Vagina (tissue), 2 donors: ENCODE results near the gene ASPM. TPM values are rescaled to one million over a fixed set of nuclear protein-coding genes. Genes with fewer than 3 reads are reported as not detected.

Experiments
- DNase-seq, 2 donors: peaks; one replicate each; pipeline ENCODE4 v3.0.0-alpha.2; 2017; ENCODE audit errors: extremely low spot score in 2 of 2
- H3K27ac ChIP-seq: fragments of 200-600 bp; sonication (generic); one replicate; pipeline ENCODE4 v1.5.1; 2019
- H3K27me3 ChIP-seq: fragments of 200-600 bp; sonication (generic); one replicate; pipeline ENCODE4 v1.5.1; 2019
- H3K36me3 ChIP-seq, 2 donors: fragments of 200-600 bp; sonication (generic); one replicate each; pipeline ENCODE4 v1.5.1; 2017 to 2019
- H3K4me1 ChIP-seq: fragments of 200-600 bp; sonication (generic); one replicate; pipeline ENCODE4 v1.5.1; 2019
- H3K4me3 ChIP-seq, 2 donors: fragments of 200-600 bp; sonication (generic); 1 replicate in 1 of 2; 2 replicates in 1 of 2; pipeline ENCODE4 v1.5.1; 2016 to 2019
- H3K9me3 ChIP-seq: fragments of 200-600 bp; sonication (generic); one replicate; pipeline ENCODE4 v1.5.1; 2019
- CTCF ChIP-seq, 3 experiments: fragments of 450-650 bp in 2 of 3; fragments of 200-600 bp in 1 of 3; sonication (generic) in 1 of 3; IDR thresholded peaks; one replicate each; pipeline ENCODE4 v1.5.1; 2017 to 2019; ENCODE audit warnings: antibody characterized with exemption in 3 of 3, mild to moderate bottlenecking in 2 of 3, moderate library complexity in 2 of 3
- POLR2A ChIP-seq, 2 donors: fragments of 450-650 bp; IDR thresholded peaks; one replicate each; pipeline ENCODE4 v1.6.1; 2017; ENCODE audit warnings: antibody characterized with exemption in 2 of 2, mild to moderate bottlenecking in 2 of 2, moderate library complexity in 2 of 2
- POLR2AphosphoS5 ChIP-seq, 2 donors: sonication (generic); formaldehyde crosslinking; IDR thresholded peaks; one replicate each; pipeline ENCODE4 v1.9.0; 2017; ENCODE audit warnings: antibody characterized with exemption in 2 of 2, mild to moderate bottlenecking in 2 of 2, low read depth in 1 of 2; ENCODE audit not compliant: insufficient read depth in 1 of 2
- intact Hi-C: fragments of 100-400 bp; cut with DNase I; formaldehyde crosslinking; loops from one replicate; pipeline ENCODE4 v1.15.1; 2023
- total RNA-seq: library from RNA; depleted of rRNA; stranded (reverse); fragments of >200 nt; gene quantifications from one replicate; pipeline ENCODE4 v1.2.3, GENCODE V29; 2016

The ASPM gene, protein sequence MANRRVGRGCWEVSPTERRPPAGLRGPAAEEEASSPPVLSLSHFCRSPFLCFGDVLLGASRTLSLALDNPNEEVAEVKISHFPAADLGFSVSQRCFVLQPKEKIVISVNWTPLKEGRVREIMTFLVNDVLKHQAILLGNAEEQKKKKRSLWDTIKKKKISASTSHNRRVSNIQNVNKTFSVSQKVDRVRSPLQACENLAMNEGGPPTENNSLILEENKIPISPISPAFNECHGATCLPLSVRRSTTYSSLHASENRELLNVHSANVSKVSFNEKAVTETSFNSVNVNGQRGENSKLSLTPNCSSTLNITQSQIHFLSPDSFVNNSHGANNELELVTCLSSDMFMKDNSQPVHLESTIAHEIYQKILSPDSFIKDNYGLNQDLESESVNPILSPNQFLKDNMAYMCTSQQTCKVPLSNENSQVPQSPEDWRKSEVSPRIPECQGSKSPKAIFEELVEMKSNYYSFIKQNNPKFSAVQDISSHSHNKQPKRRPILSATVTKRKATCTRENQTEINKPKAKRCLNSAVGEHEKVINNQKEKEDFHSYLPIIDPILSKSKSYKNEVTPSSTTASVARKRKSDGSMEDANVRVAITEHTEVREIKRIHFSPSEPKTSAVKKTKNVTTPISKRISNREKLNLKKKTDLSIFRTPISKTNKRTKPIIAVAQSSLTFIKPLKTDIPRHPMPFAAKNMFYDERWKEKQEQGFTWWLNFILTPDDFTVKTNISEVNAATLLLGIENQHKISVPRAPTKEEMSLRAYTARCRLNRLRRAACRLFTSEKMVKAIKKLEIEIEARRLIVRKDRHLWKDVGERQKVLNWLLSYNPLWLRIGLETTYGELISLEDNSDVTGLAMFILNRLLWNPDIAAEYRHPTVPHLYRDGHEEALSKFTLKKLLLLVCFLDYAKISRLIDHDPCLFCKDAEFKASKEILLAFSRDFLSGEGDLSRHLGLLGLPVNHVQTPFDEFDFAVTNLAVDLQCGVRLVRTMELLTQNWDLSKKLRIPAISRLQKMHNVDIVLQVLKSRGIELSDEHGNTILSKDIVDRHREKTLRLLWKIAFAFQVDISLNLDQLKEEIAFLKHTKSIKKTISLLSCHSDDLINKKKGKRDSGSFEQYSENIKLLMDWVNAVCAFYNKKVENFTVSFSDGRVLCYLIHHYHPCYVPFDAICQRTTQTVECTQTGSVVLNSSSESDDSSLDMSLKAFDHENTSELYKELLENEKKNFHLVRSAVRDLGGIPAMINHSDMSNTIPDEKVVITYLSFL (N-terminal part only)
- total RNA-seq, result 4.2 TPM

DNA sequence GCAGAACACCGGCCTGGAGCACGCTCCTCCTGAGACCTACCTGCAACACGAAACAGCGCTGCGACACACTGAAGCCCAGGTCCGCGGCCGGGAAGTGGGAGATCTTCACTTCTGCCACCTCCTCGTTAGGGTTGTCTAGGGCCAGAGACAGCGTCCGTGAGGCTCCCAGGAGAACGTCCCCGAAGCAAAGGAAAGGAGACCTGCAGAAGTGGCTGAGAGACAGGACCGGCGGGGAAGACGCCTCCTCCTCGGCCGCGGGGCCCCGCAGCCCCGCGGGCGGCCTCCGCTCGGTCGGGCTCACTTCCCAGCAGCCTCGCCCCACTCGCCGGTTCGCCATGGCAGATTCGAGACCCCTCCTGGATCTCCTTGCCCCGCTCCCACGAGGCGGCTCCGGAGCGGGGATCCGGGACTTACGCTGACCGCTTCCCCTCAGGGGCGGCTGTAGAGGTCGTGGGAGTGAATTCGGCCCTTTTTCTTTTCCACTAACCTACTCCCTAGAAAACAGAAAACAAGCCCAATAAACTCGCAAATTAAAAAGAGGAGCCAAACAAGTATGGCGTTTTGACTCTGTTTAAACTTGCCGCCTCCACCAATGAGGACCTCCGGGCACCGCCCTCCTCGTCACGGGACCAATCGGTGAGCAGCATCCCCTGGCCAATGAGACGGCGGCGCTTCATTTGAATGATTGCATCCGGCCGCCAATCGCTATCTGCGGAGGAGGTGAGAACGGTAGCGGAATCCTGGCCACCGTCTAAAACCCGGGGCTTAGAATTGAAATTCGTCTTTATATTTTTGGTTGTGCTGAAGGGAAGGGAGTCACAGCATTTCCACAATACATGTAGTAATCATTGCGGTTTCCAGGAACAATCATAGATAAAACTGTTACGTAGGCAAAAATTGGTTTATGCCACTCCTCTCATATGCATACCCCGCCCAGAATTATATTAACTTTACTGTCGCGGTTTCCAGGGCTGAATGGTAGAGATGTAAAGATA, at the start of gene ASPM:
ASPM (minus strand) TSS at position 569 of the 995 bp plus-strand sequence; CDS start at position 337, 232 bp downstream.
- Histone ChIP-seq H3K4me1 (no peaks in the 10 kb centered on the region), H3K27me3 (no peaks in the 10 kb centered on the region), H3K36me3 (no peaks in the 10 kb centered on the region), H3K9me3 (no peaks in the 10 kb centered on the region), H3K4me3 (peak within 1 kb of the TSS; percentile 57 to 62), H3K27ac (no peak within 1 kb of the TSS)
- intact Hi-C loops, result no loop called here
- TF ChIP-seq CTCF (IDR thresholded peaks at IDR 0.05), result no peak
- peak; percentile 44 to 71 for TF ChIP-seq POLR2AphosphoS5 (IDR thresholded peaks at IDR 0.05; ENCODE audit: insufficient read depth in 1 of 2, low read depth in 1 of 2)
- no peak for TF ChIP-seq POLR2A (IDR thresholded peaks at IDR 0.05)
- DNase-seq, result peak in 1 of 2 donors; percentile 92

- Histone ChIP-seq H3K27me3 (no peaks in the 10 kb centered on the region), H3K9me3 (no peaks in the 10 kb centered on the region), H3K36me3 (peaks cover 0 to 14% of the 10 kb centered on the region in 2 donors), H3K27ac (no peak overlapping the region), H3K4me1 (peaks cover 54% of the 10 kb centered on the region), H3K4me3 (no peak overlapping the region)
- intact Hi-C loops, result no loop called here
- no peak for DNase-seq
- TF ChIP-seq POLR2A (IDR thresholded peaks at IDR 0.05) (no peak), CTCF (IDR thresholded peaks at IDR 0.05) (no peak), POLR2AphosphoS5 (IDR thresholded peaks at IDR 0.05; ENCODE audit: insufficient read depth in 1 of 2, low read depth in 1 of 2) (no peak)
Observed at GRCh38 chr1:197195100-197195499, 48.6 kb upstream of the ASPM start.

GRCh38 chr1:197184190-197184589, 37.7 kb upstream of the ASPM start:
- intact Hi-C loops, result no loop called here
- H3K4me3 ChIP-seq, result no peak overlapping the region
- TF ChIP-seq POLR2A (IDR thresholded peaks at IDR 0.05) (no peak), POLR2AphosphoS5 (IDR thresholded peaks at IDR 0.05; ENCODE audit: insufficient read depth in 1 of 2, low read depth in 1 of 2) (no peak), CTCF (IDR thresholded peaks at IDR 0.05) (no peak)
- no peak for DNase-seq
- peaks cover 11% of the 10 kb centered on the region for H3K4me1 ChIP-seq
- H3K27ac ChIP-seq, result no peak overlapping the region
- H3K9me3 ChIP-seq, result no peaks in the 10 kb centered on the region
- no peaks in the 10 kb centered on the region for H3K27me3 ChIP-seq
- peaks cover 0 to 48% of the 10 kb centered on the region in 2 donors for H3K36me3 ChIP-seq

DNA sequence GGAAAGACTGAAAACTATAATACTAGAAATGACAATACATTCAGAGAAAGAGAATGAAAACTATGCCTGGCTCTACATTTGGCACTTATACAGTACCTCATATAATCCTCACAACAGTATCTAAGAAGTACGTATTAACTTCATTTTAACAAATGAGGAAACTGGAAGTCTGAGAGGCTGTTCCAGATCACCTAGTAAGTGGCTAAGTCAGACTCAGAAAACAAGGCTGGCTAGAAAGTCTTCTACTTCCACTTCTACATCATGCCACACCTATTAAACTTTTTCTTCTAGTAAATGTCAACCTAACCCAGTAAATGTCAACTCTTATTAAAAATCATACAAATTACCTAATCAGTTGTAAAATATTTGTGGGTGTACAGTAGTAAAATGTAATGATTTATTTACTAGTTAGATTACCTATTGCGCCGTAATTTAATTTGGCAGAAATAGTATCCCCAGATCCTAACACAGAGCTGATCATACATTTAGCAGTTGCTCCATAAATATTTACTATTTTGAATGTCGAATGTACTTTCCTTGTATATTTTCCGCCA, 36.8 kb upstream of the ASPM start:
- no peak for TF ChIP-seq CTCF (IDR thresholded peaks at IDR 0.05)
- no peak for TF ChIP-seq POLR2AphosphoS5 (IDR thresholded peaks at IDR 0.05; ENCODE audit: insufficient read depth in 1 of 2, low read depth in 1 of 2)
- TF ChIP-seq POLR2A (IDR thresholded peaks at IDR 0.05), result no peak
- Histone ChIP-seq H3K27me3 (no peaks in the 10 kb centered on the region), H3K36me3 (peaks cover 0 to 45% of the 10 kb centered on the region in 2 donors), H3K4me3 (no peak overlapping the region), H3K4me1 (peaks cover 11% of the 10 kb centered on the region), H3K27ac (no peak overlapping the region), H3K9me3 (no peaks in the 10 kb centered on the region)
- intact Hi-C loops, result no loop called here
- DNase-seq, result no peak
